Tibial nerve (tissue), 4 donors: ENCODE measurements around the gene VEGFB. TPM values are rescaled to one million over a fixed set of nuclear protein-coding genes. Genes with fewer than 3 reads are reported as not detected.

ENCODE experiments used
- DNase-seq, 2 donors: peaks; one replicate each; pipeline ENCODE4 v3.0.0-alpha.2; 2019; ENCODE audit warnings: low spot score in 2 of 2
- H3K27ac ChIP-seq, 4 donors: fragments of 200-600 bp; sonication (generic) in 3 of 4; one replicate each; pipeline ENCODE4 v1.5.1; 2017 to 2019; ENCODE audit warnings: mild to moderate bottlenecking in 1 of 4
- H3K27me3 ChIP-seq, 2 donors: fragments of 200-600 bp; sonication (generic) in 1 of 2; one replicate each; pipeline versions ENCODE4 v1.5.1 to v1.6.0; 2017 to 2019
- H3K36me3 ChIP-seq, 3 donors: fragments of 200-600 bp; sonication (generic); one replicate each; pipeline ENCODE4 v1.5.1; 2018 to 2019
- H3K4me1 ChIP-seq, 4 donors: fragments of 200-600 bp; sonication (generic) in 3 of 4; one replicate each; pipeline ENCODE4 v1.5.1; 2017 to 2019
- H3K4me3 ChIP-seq, 4 donors: fragments of 200-600 bp; sonication (generic) in 3 of 4; one replicate each; pipeline ENCODE4 v1.5.1; 2017 to 2019; ENCODE audit warnings: mild to moderate bottlenecking in 1 of 4, moderate library complexity in 1 of 4
- H3K9me3 ChIP-seq, 4 donors: fragments of 200-600 bp; sonication (generic) in 3 of 4; one replicate each; pipeline ENCODE4 v1.5.1; 2017 to 2019
- EP300 ChIP-seq, 2 donors: sonication (generic); formaldehyde crosslinking; IDR thresholded peaks; one replicate each; pipeline ENCODE4 v1.6.1; 2017; ENCODE audit warnings: antibody characterized with exemption in 2 of 2, mild to moderate bottlenecking in 1 of 2
- POLR2A ChIP-seq, 2 donors: fragments of 450-650 bp; IDR thresholded peaks; one replicate each; pipeline ENCODE4 v1.6.1; 2017; ENCODE audit warnings: antibody characterized with exemption in 2 of 2, mild to moderate bottlenecking in 2 of 2, moderate library complexity in 2 of 2
- WGBS, 2 donors: methylation state at CpG; one replicate each; pipeline ENCODE4 v1.1.5; 2018; 5-methylcytosine and 5-hydroxymethylcytosine counted together
- total RNA-seq, 4 donors: library from RNA; depleted of rRNA; stranded (reverse); fragments of >200 nt; gene quantifications; one replicate each; pipeline ENCODE4 v1.1.0, GENCODE V29; 2016
- TF ChIP-seq, protein P1 (sequence below), 5 experiments: fragments of 200-600 bp in 3 of 5; fragments of 450-650 bp in 2 of 5; sonication (generic) in 3 of 5; IDR thresholded peaks; one replicate each; pipeline ENCODE4 v1.5.1; 2016 to 2019; ENCODE audit warnings: antibody characterized with exemption in 5 of 5, mild to moderate bottlenecking in 3 of 5, moderate library complexity in 2 of 5

VEGFB gene
- total RNA-seq, 4 donors from 2014 or later: 84.3 to 129 (median 109) TPM

DNA sequence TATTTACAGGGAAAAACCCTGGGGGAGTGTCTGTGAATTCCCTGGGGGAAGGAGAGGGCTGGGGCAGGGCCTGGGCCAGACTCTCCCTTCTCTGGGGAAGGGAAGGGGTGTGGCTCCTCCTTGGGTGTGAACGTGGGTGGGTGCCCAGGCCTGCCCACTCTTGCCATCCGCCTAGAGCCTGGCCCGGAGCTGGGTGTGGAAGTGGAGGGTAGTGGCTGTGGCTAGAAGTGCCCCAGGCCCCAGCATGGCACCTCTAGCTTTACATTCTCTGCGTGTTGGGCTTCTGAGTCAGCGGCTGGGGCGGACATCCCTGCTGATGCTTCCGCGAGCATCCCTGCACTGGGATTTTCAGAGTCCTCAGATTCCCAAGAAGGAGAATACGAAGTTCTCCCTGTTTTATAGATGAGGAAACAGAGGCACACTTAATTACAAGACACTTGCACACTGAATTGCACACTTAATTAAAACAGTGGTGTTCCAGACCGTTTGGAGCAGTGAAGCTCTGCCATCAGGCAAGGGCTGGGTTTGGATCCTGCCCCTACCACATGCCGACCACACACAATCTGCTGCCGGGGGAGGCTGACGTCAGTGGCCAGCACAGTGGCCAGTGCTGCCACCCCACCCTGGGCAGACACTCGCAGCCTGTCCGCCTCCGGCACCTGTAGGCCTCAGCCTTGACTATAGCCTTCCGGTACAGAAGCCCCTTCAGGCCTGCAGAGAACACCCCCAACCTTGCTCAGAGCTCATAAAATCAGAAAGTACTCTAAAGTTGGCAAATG, 42.5 kb downstream of the VEGFB start:
- Histone ChIP-seq H3K4me3 (no peak overlapping the region), H3K4me1 (peaks cover 0 to 17% (median 2%) of the 10 kb centered on the region in 4 donors), H3K9me3 (no peaks in the 10 kb centered on the region), H3K27me3 (no peaks in the 10 kb centered on the region), H3K36me3 (peaks cover 0 to 55% (median 0%) of the 10 kb centered on the region in 3 donors), H3K27ac (peak overlapping the region in 1 of 4 donors; percentile 10)
- 70 to 73% methylated on average over 16 to 17 of the region's 17 CpGs for WGBS, 2 donors
- DNase-seq: no peak
- no peak for TF ChIP-seq EP300 (IDR thresholded peaks at IDR 0.05)
- TF ChIP-seq, protein P1, sequence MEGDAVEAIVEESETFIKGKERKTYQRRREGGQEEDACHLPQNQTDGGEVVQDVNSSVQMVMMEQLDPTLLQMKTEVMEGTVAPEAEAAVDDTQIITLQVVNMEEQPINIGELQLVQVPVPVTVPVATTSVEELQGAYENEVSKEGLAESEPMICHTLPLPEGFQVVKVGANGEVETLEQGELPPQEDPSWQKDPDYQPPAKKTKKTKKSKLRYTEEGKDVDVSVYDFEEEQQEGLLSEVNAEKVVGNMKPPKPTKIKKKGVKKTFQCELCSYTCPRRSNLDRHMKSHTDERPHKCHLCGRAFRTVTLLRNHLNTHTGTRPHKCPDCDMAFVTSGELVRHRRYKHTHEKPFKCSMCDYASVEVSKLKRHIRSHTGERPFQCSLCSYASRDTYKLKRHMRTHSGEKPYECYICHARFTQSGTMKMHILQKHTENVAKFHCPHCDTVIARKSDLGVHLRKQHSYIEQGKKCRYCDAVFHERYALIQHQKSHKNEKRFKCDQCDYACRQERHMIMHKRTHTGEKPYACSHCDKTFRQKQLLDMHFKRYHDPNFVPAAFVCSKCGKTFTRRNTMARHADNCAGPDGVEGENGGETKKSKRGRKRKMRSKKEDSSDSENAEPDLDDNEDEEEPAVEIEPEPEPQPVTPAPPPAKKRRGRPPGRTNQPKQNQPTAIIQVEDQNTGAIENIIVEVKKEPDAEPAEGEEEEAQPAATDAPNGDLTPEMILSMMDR (IDR thresholded peaks at IDR 0.05): no peak
- no peak for TF ChIP-seq POLR2A (IDR thresholded peaks at IDR 0.05)

GRCh38 chr11:64278576-64279190, 44.3 kb downstream of the VEGFB start:
- H3K27me3 ChIP-seq: no peaks in the 10 kb centered on the region
- 80 to 92% methylated on average over 7 to 8 of the region's 8 CpGs for WGBS, 2 donors
- no peak for DNase-seq
- TF ChIP-seq, protein P1 (IDR thresholded peaks at IDR 0.05): no peak
- TF ChIP-seq EP300 (IDR thresholded peaks at IDR 0.05) (no peak), POLR2A (IDR thresholded peaks at IDR 0.05) (no peak)
- H3K4me1 ChIP-seq: peaks cover 0 to 22% (median 9%) of the 10 kb centered on the region in 4 donors
- peaks cover 0 to 61% (median 0%) of the 10 kb centered on the region in 3 donors for H3K36me3 ChIP-seq
- H3K9me3 ChIP-seq: no peaks in the 10 kb centered on the region
- H3K4me3 ChIP-seq: no peak overlapping the region
- H3K27ac ChIP-seq: no peak overlapping the region

DNA sequence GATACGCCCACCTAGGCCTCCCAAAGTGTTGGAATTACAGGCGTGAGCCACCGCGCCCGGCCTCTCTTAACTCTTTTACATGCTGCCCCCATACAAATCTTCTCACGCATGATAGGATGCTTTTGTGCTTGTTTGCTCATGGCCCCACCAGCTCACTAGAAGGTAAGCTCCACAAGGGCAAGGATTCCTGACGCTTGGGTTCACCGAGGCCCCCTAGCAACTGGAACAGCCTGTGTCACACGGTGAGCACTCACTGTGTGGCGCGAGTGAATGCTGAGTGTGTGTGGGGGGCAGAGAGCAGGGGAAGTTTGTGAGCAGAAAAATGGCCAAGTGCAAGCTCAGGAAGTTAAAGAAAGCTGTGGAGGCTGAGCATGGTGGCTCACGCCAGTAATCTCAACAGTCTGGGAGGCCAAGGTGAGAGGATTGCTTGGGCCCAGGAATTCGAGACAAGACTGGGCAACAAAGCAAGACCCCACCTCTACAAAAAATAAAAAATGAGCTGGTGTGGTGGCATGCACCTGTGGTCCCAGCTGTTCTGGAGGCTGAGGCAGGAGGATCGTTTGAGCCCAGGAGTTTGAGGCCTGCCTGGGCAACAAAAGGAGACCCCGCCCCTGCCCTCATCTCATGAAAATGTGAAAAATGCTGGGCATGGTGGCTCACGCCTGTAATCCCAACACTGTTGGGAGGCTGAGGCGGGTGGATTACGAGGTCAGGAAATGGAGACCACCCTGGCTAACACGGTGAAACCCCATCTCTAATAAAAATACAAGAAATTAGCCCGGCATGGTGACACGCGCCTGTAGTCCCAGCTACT, 47.8 kb downstream of the VEGFB start:
- no peaks in the 10 kb centered on the region for H3K9me3 ChIP-seq
- no peak overlapping the region for H3K27ac ChIP-seq
- H3K4me1 ChIP-seq: peaks cover 0 to 33% (median 21%) of the 10 kb centered on the region in 4 donors
- H3K4me3 ChIP-seq: no peak overlapping the region
- DNase-seq: no peak
- peaks cover 0 to 40% (median 0%) of the 10 kb centered on the region in 3 donors for H3K36me3 ChIP-seq
- 94% methylated on average over 22 of the region's 22 CpGs for WGBS, 2 donors
- no peak for TF ChIP-seq POLR2A (IDR thresholded peaks at IDR 0.05)
- TF ChIP-seq, protein P1 (IDR thresholded peaks at IDR 0.05): no peak
- TF ChIP-seq EP300 (IDR thresholded peaks at IDR 0.05): no peak
- no peaks in the 10 kb centered on the region for H3K27me3 ChIP-seq

DNA sequence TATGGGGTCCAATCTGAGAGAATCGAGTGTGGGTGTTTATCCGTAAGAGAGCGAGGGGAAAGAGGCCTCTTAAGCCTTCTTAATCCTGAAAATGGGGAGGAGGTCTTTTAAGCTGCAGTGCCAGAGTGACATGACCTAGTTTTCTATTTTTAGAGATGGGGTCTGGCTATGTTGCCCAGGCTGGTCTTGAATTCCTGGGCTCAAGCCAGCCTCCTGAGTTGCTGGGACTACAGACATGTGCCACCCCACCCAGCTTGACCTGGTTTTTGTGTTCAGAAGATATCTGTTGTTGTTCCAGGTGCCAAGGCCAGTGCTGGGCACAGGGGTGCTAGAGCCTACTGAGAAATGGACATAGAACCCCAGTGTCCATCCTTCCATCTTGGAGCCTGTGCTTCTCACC, 48.7 kb downstream of the VEGFB start:
- Histone ChIP-seq H3K9me3 (no peaks in the 10 kb centered on the region), H3K27ac (peak overlapping the region in 2 of 4 donors; percentile 93 to 98), H3K36me3 (peaks cover 0 to 33% (median 0%) of the 10 kb centered on the region in 3 donors), H3K4me1 (peaks cover 0 to 30% (median 21%) of the 10 kb centered on the region in 4 donors), H3K4me3 (no peak overlapping the region), H3K27me3 (no peaks in the 10 kb centered on the region)
- no peak for DNase-seq
- 86 to 88% methylated on average over 3 of the region's 3 CpGs for WGBS, 2 donors
- TF ChIP-seq POLR2A (IDR thresholded peaks at IDR 0.05) (no peak), EP300 (IDR thresholded peaks at IDR 0.05) (no peak)
- TF ChIP-seq, protein P1 (IDR thresholded peaks at IDR 0.05): no peak
